ENCODE measurements around the gene AMELX. TPM values are rescaled to one million over a fixed set of nuclear protein-coding genes. Genes with fewer than 3 reads are reported as not detected.

AMELX gene
- polyA plus RNA-seq, 2 of the 4 experiments (the other 2 are of a cell fraction) = not detected

GRCh38 chrX:11273544-11273943 is 19.7 kb upstream of the AMELX start (continued):
- no peak for TF ChIP-seq REST (IDR thresholded peaks at IDR 0.05)
- no peak for TF ChIP-seq RAD21 (conservative IDR thresholded peaks at IDR 0.05 in 1 of 2, IDR thresholded peaks at IDR 0.05 in 1 of 2)
- TF ChIP-seq PHF8 (IDR thresholded peaks at IDR 0.05; ENCODE audit: borderline replicate concordance, low read depth) = no peak
- TF ChIP-seq HDAC2 (IDR thresholded peaks at IDR 0.05) = no peak
- TF ChIP-seq NR3C1 (IDR thresholded peaks at IDR 0.05) = no peak
- no peak for TF ChIP-seq FOXS1 (CRISPR knock-in tag; IDR thresholded peaks at IDR 0.05)
- no peak for TF ChIP-seq EHMT2 (IDR thresholded peaks at IDR 0.05; ENCODE audit: low read depth)
- TF ChIP-seq BHLHE40 (IDR thresholded peaks at IDR 0.05; ENCODE audit: low read depth, low read length) = no peak
- TF ChIP-seq E2F6 (IDR thresholded peaks at IDR 0.05; ENCODE audit: borderline replicate concordance, low read depth) = no peak
- TF ChIP-seq RARB (CRISPR knock-in tag; IDR thresholded peaks at IDR 0.05) = no peak

- 2% methylated on average over 2 of the region's 2 CpGs for WGBS (ENCODE audit: missing lambda C conversion rate)
- Histone ChIP-seq H3K4me1 (no peaks in the 10 kb centered on the region), H3K4me2 (no peak overlapping the region), H3K4me3 (no peak overlapping the region), H3K9me3 (no peaks in the 10 kb centered on the region), H3K27ac (no peak overlapping the region)
- POLR2A ChIA-PET = no interaction called here
- FAIRE-seq (no peak), ATAC-seq (no peak), DNase-seq (ENCODE audit: low read depth in 1 of 2, low spot score in 1 of 2) (no peak)
- TF ChIP-seq, protein P1, sequence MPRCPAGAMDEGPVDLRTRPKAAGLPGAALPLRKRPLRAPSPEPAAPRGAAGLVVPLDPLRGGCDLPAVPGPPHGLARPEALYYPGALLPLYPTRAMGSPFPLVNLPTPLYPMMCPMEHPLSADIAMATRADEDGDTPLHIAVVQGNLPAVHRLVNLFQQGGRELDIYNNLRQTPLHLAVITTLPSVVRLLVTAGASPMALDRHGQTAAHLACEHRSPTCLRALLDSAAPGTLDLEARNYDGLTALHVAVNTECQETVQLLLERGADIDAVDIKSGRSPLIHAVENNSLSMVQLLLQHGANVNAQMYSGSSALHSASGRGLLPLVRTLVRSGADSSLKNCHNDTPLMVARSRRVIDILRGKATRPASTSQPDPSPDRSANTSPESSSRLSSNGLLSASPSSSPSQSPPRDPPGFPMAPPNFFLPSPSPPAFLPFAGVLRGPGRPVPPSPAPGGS (IDR thresholded peaks at IDR 0.05) = no peak
- TF ChIP-seq HEYL (CRISPR knock-in tag; IDR thresholded peaks at IDR 0.05) (no peak), EHF (CRISPR knock-in tag; IDR thresholded peaks at IDR 0.05) (no peak), PHF8 (IDR thresholded peaks at IDR 0.05; ENCODE audit: borderline replicate concordance, low read depth) (no peak), TP53 (CRISPR knock-in tag; IDR thresholded peaks at IDR 0.05) (no peak), SMC3 (IDR thresholded peaks at IDR 0.05) (no peak), ESRRA (IDR thresholded peaks at IDR 0.05; ENCODE audit: borderline replicate concordance, low read length) (no peak), RNF2 (IDR thresholded peaks at IDR 0.05; ENCODE audit: borderline replicate concordance, low read depth) (no peak), CHD4 (IDR thresholded peaks at IDR 0.05; ENCODE audit: borderline replicate concordance) (no peak)
- CTCF ChIA-PET = no interaction called here
These were observed 11.2 kb upstream of the AMELX start for GRCh38 chrX:11282043-11282442.

- POLR2A ChIA-PET = no interaction called here
- CTCF ChIA-PET = no interaction called here
- Histone ChIP-seq H3K4me3 (no peak overlapping the region), H3K4me2 (no peak overlapping the region), H3K9me3 (no peaks in the 10 kb centered on the region), H3K4me1 (no peaks in the 10 kb centered on the region), H3K27ac (no peak overlapping the region)
- no peak for FAIRE-seq
- no peak for ATAC-seq
- WGBS (ENCODE audit: missing lambda C conversion rate) = 36% methylated on average over 3 of the region's 3 CpGs
- DNase-seq (ENCODE audit: low read depth in 1 of 2, low spot score in 1 of 2) = no peak
- no peak for TF ChIP-seq ZC3H11A (IDR thresholded peaks at IDR 0.05)
- no peak for TF ChIP-seq HDAC2 (IDR thresholded peaks at IDR 0.05)
- no peak for TF ChIP-seq TP53 (CRISPR knock-in tag; IDR thresholded peaks at IDR 0.05)
- no peak for TF ChIP-seq RAD21 (conservative IDR thresholded peaks at IDR 0.05 in 1 of 2, IDR thresholded peaks at IDR 0.05 in 1 of 2)
- TF ChIP-seq CBX8 (IDR thresholded peaks at IDR 0.05) = no peak
- TF ChIP-seq, protein P2, sequence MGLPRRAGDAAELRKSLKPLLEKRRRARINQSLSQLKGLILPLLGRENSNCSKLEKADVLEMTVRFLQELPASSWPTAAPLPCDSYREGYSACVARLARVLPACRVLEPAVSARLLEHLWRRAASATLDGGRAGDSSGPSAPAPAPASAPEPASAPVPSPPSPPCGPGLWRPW (IDR thresholded peaks at IDR 0.05) = no peak
- TF ChIP-seq E2F6 (IDR thresholded peaks at IDR 0.05; ENCODE audit: borderline replicate concordance, low read depth) = no peak
- TF ChIP-seq NPAS2 (CRISPR knock-in tag; IDR thresholded peaks at IDR 0.05; ENCODE audit: borderline replicate concordance) = no peak
- no peak for TF ChIP-seq CBX2 (IDR thresholded peaks at IDR 0.05; ENCODE audit: borderline replicate concordance, low read depth)
- no peak for TF ChIP-seq MAZ (IDR thresholded peaks at IDR 0.05; ENCODE audit: borderline replicate concordance, low read depth, low read length)
- TF ChIP-seq HEYL (CRISPR knock-in tag; IDR thresholded peaks at IDR 0.05) = no peak
- TF ChIP-seq HOXB13 (CRISPR knock-in tag; IDR thresholded peaks at IDR 0.05; ENCODE audit: low read depth) = no peak
- no peak for TF ChIP-seq ZFP36 (IDR thresholded peaks at IDR 0.05; ENCODE audit: borderline replicate concordance, partially characterized antibody)
- no peak for TF ChIP-seq RNF2 (IDR thresholded peaks at IDR 0.05; ENCODE audit: borderline replicate concordance, low read depth)
- TF ChIP-seq, protein P3, sequence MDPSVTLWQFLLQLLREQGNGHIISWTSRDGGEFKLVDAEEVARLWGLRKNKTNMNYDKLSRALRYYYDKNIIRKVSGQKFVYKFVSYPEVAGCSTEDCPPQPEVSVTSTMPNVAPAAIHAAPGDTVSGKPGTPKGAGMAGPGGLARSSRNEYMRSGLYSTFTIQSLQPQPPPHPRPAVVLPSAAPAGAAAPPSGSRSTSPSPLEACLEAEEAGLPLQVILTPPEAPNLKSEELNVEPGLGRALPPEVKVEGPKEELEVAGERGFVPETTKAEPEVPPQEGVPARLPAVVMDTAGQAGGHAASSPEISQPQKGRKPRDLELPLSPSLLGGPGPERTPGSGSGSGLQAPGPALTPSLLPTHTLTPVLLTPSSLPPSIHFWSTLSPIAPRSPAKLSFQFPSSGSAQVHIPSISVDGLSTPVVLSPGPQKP (IDR thresholded peaks at IDR 0.05; ENCODE audit: low read depth, low read length) = no peak
- TF ChIP-seq HOXA7 (CRISPR knock-in tag; IDR thresholded peaks at IDR 0.05) = no peak
These were observed 7.6 kb upstream of the AMELX start for GRCh38 chrX:11285651-11286050.

Data from A549 (cell line).